H1 (cell line): Measurements from ENCODE around the gene LCNL1. TPM values are rescaled to one million over a fixed set of nuclear protein-coding genes. Genes with fewer than 3 reads are reported as not detected.
A peak's percentile ranks its signal among the peaks of the same experiment; 100 is the strongest.

Experiments
- CTCF ChIA-PET: fragments of 300-600 bp; sonication (Branson Sonifier 250); formaldehyde crosslinking; loops from one replicate; lab custom pipeline; 2021; ENCODE audit not compliant: partially characterized antibody; lab: Charles Lee
- POLR2A ChIA-PET: fragments of 300-600 bp; sonication (Branson Sonifier 250); formaldehyde crosslinking; loops from one replicate; lab custom pipeline; 2021; ENCODE audit warnings: inconsistent platforms; ENCODE audit not compliant: partially characterized antibody; lab: Charles Lee
- DNase-seq, 2 experiments: peaks; one replicate each; pipeline versions ENCODE4 v3.0.0 to v3.0.0-alpha.2; 2010 to 2022; ENCODE audit warnings: low spot score in 2 of 2, low read depth in 1 of 2, mixed read lengths in 1 of 2
- FAIRE-seq: peaks from 2 replicates; lab custom pipeline; 2011; peaks lifted over from hg19 to GRCh38; lab: Jason Lieb, UNC
- H2AFZ ChIP-seq: 2 replicates; pipeline ENCODE4 v1.8.1; 2012; ENCODE audit warnings: low read length, inconsistent platforms
- H2AK5ac ChIP-seq: 2 replicates; pipeline ENCODE4 v1.6.1; 2013; ENCODE audit warnings: low read depth, low read length
- H2BK120ac ChIP-seq: replicated peaks from 2 replicates; pipeline ENCODE3; 2013; ENCODE audit warnings: low read depth, low read length, inconsistent platforms
- H2BK12ac ChIP-seq: 2 replicates; pipeline ENCODE4 v1.6.1; 2013; ENCODE audit warnings: low read depth, low read length
- H2BK15ac ChIP-seq: 2 replicates; pipeline ENCODE4 v1.6.1; 2013; ENCODE audit warnings: low read length
- H2BK20ac ChIP-seq: 2 replicates; pipeline ENCODE4 v1.6.1; 2013; ENCODE audit warnings: low read length
- H2BK5ac ChIP-seq: 2 replicates; pipeline ENCODE4 v1.6.1; 2013; ENCODE audit warnings: low read depth, low read length
- H3K14ac ChIP-seq: 2 replicates; pipeline ENCODE4 v1.6.1; 2013; ENCODE audit warnings: inconsistent platforms; ENCODE audit not compliant: insufficient read length
- H3K18ac ChIP-seq: 2 replicates; pipeline ENCODE4 v1.6.1; 2013; ENCODE audit warnings: low read length; ENCODE audit errors: extremely low read depth
- H3K23ac ChIP-seq: 2 replicates; pipeline ENCODE4 v1.6.1; 2013; ENCODE audit warnings: inconsistent platforms; ENCODE audit not compliant: insufficient read length
- H3K23me2 ChIP-seq: 2 replicates; pipeline ENCODE4 v1.6.1; 2013; ENCODE audit warnings: low read depth, low read length
- H3K27ac ChIP-seq: 2 replicates; pipeline ENCODE4 v1.6.1; 2011; ENCODE audit warnings: low read depth, low read length, inconsistent platforms
- H3K27me3 ChIP-seq, 4 experiments: replicated peaks in 1 of 4; 1 replicate in 1 of 4; 2 replicates in 3 of 4; pipeline versions ENCODE4 v1.6.1 to v1.8.1; 2011 to 2013; ENCODE audit warnings: low read length in 3 of 4, mild to moderate bottlenecking in 3 of 4, inconsistent platforms in 2 of 4, mixed read lengths in 2 of 4, moderate library complexity in 1 of 4; ENCODE audit not compliant: control insufficient read depth in 3 of 4, insufficient read depth in 3 of 4; ENCODE audit errors: extremely low read depth in 1 of 4
- H3K36me3 ChIP-seq, 4 experiments: 2 replicates each; pipeline versions ENCODE4 v1.6.1 to v1.8.1; 2011 to 2013; ENCODE audit warnings: mild to moderate bottlenecking in 4 of 4, low read length in 3 of 4, moderate library complexity in 2 of 4, control low read depth in 1 of 4, inconsistent platforms in 1 of 4; ENCODE audit not compliant: insufficient read depth in 4 of 4, control insufficient read depth in 2 of 4
- H3K4ac ChIP-seq: replicated peaks from 2 replicates; pipeline ENCODE3; 2013; ENCODE audit warnings: low read length, low read depth, mixed read lengths, inconsistent platforms; ENCODE audit not compliant: insufficient read length
- H3K4me1 ChIP-seq, 4 experiments: replicated peaks in 1 of 4; 1 replicate in 1 of 4; 2 replicates in 3 of 4; pipeline versions ENCODE4 v1.6.1 to v1.8.1; 2011 to 2013; ENCODE audit warnings: low read length in 3 of 4, inconsistent platforms in 2 of 4, mixed read lengths in 1 of 4; ENCODE audit not compliant: insufficient read depth in 4 of 4, control insufficient read depth in 3 of 4
- H3K4me2 ChIP-seq, 2 experiments: 2 replicates each; pipeline versions ENCODE4 v1.6.1 to v1.8.1; 2011 to 2013; ENCODE audit warnings: low read depth in 2 of 2, low read length in 2 of 2, control low read depth in 1 of 2, inconsistent platforms in 1 of 2, mild to moderate bottlenecking in 1 of 2; ENCODE audit not compliant: insufficient read depth in 1 of 2
- H3K4me3 ChIP-seq, 4 experiments: fragments of 200-600, 300-600 bp in 1 of 4; sonication (generic), shearing (Covaris generic), sonication (Bioruptor Twin) in 1 of 4; 2 replicates each; pipeline versions ENCODE4 v1.5.1 to v1.8.1; 2011 to 2016; ENCODE audit warnings: low read length in 4 of 4, low read depth in 3 of 4, control low read depth in 2 of 4, inconsistent platforms in 2 of 4, mild to moderate bottlenecking in 2 of 4, mixed read lengths in 1 of 4, moderate library complexity in 1 of 4; ENCODE audit not compliant: insufficient read depth in 2 of 4; ENCODE audit errors: extremely low read depth in 1 of 4
- H3K56ac ChIP-seq: replicated peaks from 2 replicates; pipeline ENCODE3; 2013; ENCODE audit warnings: low read depth, mild to moderate bottlenecking, mixed read lengths, low read length, inconsistent platforms; ENCODE audit not compliant: insufficient read length
- H3K79me1 ChIP-seq: 2 replicates; pipeline ENCODE4 v1.6.1; 2013; ENCODE audit warnings: low read depth, low read length, control low read depth
- H3K79me2 ChIP-seq, 2 experiments: 2 replicates each; pipeline versions ENCODE4 v1.6.1 to v1.8.1; 2012 to 2013; ENCODE audit warnings: low read length in 2 of 2, mild to moderate bottlenecking in 2 of 2, inconsistent platforms in 1 of 2; ENCODE audit not compliant: insufficient read depth in 2 of 2, control insufficient read depth in 1 of 2
- H3K9ac ChIP-seq, 4 experiments: replicated peaks in 1 of 4; 1 replicate in 1 of 4; 2 replicates in 3 of 4; pipeline versions ENCODE4 v1.6.1 to v1.8.1; 2011 to 2013; ENCODE audit warnings: low read depth in 3 of 4, low read length in 3 of 4, control low read depth in 2 of 4, mild to moderate bottlenecking in 2 of 4, moderate library complexity in 2 of 4, inconsistent platforms in 1 of 4; ENCODE audit errors: extremely low read depth in 1 of 4
- H3K9me3 ChIP-seq, 2 experiments: 2 replicates each; pipeline versions ENCODE4 v1.6.1 to v1.8.1; 2012 to 2013; ENCODE audit warnings: mild to moderate bottlenecking in 2 of 2, moderate library complexity in 2 of 2, control low read depth in 1 of 2, inconsistent platforms in 1 of 2, low read depth in 1 of 2, low read length in 1 of 2, mixed read lengths in 1 of 2; ENCODE audit not compliant: insufficient read depth in 2 of 2
- H4K20me1 ChIP-seq, 2 experiments: replicated peaks in 1 of 2; 2 replicates each; pipeline versions ENCODE3 to v1.8.1; 2011 to 2013; ENCODE audit warnings: inconsistent platforms in 2 of 2, low read length in 2 of 2, mild to moderate bottlenecking in 1 of 2; ENCODE audit not compliant: insufficient read depth in 2 of 2, control insufficient read depth in 1 of 2
- H4K5ac ChIP-seq: 2 replicates; pipeline ENCODE4 v1.6.1; 2013; ENCODE audit warnings: low read length, low read depth, mixed read lengths, inconsistent platforms; ENCODE audit not compliant: insufficient read length
- H4K8ac ChIP-seq: 2 replicates; pipeline ENCODE4 v1.8.0; 2013; ENCODE audit warnings: mild to moderate bottlenecking, moderate library complexity, low read length, inconsistent platforms; ENCODE audit not compliant: insufficient read depth; ENCODE audit errors: extremely low read depth
- H4K91ac ChIP-seq: replicated peaks from 2 replicates; pipeline ENCODE3; 2013; ENCODE audit warnings: low read length, mixed read lengths, inconsistent platforms; ENCODE audit not compliant: insufficient read length
- ATF2 ChIP-seq: IDR thresholded peaks from 2 replicates; pipeline ENCODE4 v1.6.1; 2012; ENCODE audit warnings: low read length, inconsistent platforms
- BCL11A ChIP-seq, 2 experiments: IDR thresholded peaks; one replicate each; pipeline ENCODE4 v1.6.1; 2011; ENCODE audit warnings: low read depth in 2 of 2, low read length in 2 of 2, mild to moderate bottlenecking in 2 of 2
- EGR1 ChIP-seq: IDR thresholded peaks from 2 replicates; pipeline ENCODE4 v1.6.1; 2011; ENCODE audit warnings: low read depth, low read length, borderline replicate concordance
- MAX ChIP-seq: IDR thresholded peaks from 2 replicates; pipeline ENCODE4 v1.6.1; 2012; ENCODE audit warnings: inconsistent platforms
- RNF2 ChIP-seq: fragments of 200-900, 300-1000 bp; sonication (generic); IDR thresholded peaks from 2 replicates; pipeline ENCODE4 v1.7.1; 2016; ENCODE audit warnings: borderline replicate concordance, low read depth, mild to moderate bottlenecking, antibody characterized with exemption, low read length; ENCODE audit not compliant: poor library complexity, severe bottlenecking; ENCODE audit errors: missing control alignments
- SP1 ChIP-seq: IDR thresholded peaks from 2 replicates; pipeline ENCODE4 v1.6.1; 2011; ENCODE audit warnings: low read depth, low read length
- SP2 ChIP-seq: IDR thresholded peaks from 2 replicates; pipeline ENCODE4 v1.6.1; 2012; ENCODE audit warnings: mild to moderate bottlenecking, low read length, inconsistent platforms
- SRF ChIP-seq: IDR thresholded peaks from 2 replicates; pipeline ENCODE4 v1.6.1; 2011; ENCODE audit warnings: mild to moderate bottlenecking, low read depth, low read length, moderate library complexity
- TCF12 ChIP-seq: IDR thresholded peaks from 2 replicates; pipeline ENCODE4 v1.6.1; 2011; ENCODE audit warnings: low read depth, mild to moderate bottlenecking, low read length
- TEAD4 ChIP-seq: IDR thresholded peaks from 2 replicates; pipeline ENCODE4 v1.6.1; 2012; ENCODE audit warnings: low read depth, low read length, inconsistent platforms, mixed read lengths
- WGBS, 2 experiments: shearing (Covaris generic) in 1 of 2; methylation state at CpG; one replicate each; pipeline versions ENCODE4 v1.1.6 to v1.1.7; 2013 to 2015; ENCODE audit warnings: low lambda C conversion rate in 2 of 2, mixed read lengths in 2 of 2, inconsistent platforms in 1 of 2, low coverage in 1 of 2, missing lambda C conversion rate in 1 of 2; ENCODE audit not compliant: insufficient replicate concordance in 2 of 2, insufficient coverage in 1 of 2, insufficient read length in 1 of 2; ENCODE audit errors: extremely low coverage in 1 of 2, missing lambda C conversion rate in 1 of 2; 5-methylcytosine and 5-hydroxymethylcytosine counted together
- polyA plus RNA-seq, 7 experiments: library from polyadenylated mRNA; depleted of rRNA in 3 of 7; stranded (reverse) in 5 of 7; unstranded in 2 of 7; fragments of >200 nt in 5 of 7; fragments of 200-250 nt in 2 of 7; gene quantifications; 1 replicate in 5 of 7; 2 replicates in 1 of 7; 4 replicates in 1 of 7; pipeline versions ENCODE4 v1.2.1 to v1.2.3, GENCODE V29; 2011 to 2013; ENCODE audit warnings: missing spikeins in 2 of 7, mixed read lengths in 2 of 7
- total RNA-seq: library from RNA; stranded (reverse); fragmentation: NEBNext Ultra II Directional; extraction: Animal tissue kit (Norgen Biotek cat#: 25700); gene quantifications from 2 replicates; pipeline ENCODE4 v1.2.1, GENCODE V29; 2021

Gene LCNL1
- total and polyA plus RNA-seq, 2 of the 8 experiments (the other 6 are each of a cell fraction or from before 2014, with no cell fraction given): 0.11 TPM; not detected in 1

GRCh38 chr9:136994180-136994887, 11.5 kb downstream of the LCNL1 start:
- Histone ChIP-seq H3K27me3 (peaks cover 0 to 12% (median 10%) of the 10 kb centered on the region in 4 experiments; a peak in 3 of 7 replicates), H3K36me3 (peaks cover 0 to 2% (median 0%) of the 10 kb centered on the region in 4 experiments; a peak in 1 of 8 replicates), H3K4me2 (peak overlapping the region in 1 of 2 experiments; percentile 47; a peak in 1 of 4 replicates), H3K23me2 (peaks cover 17% of the 10 kb centered on the region), H2BK12ac (no peak overlapping the region), H2BK15ac (no peak overlapping the region), H3K9ac (no peak overlapping the region), H4K8ac (no peak overlapping the region), H3K18ac (no peak overlapping the region), H3K4me1 (peaks cover 0 to 20% (median 11%) of the 10 kb centered on the region in 4 experiments; a peak in 6 of 7 replicates), H3K79me2 (no peaks in the 10 kb centered on the region), H3K14ac (no peak overlapping the region), H4K91ac (no peak overlapping the region), H2BK5ac (no peak overlapping the region), H3K9me3 (peaks cover 6% of the 10 kb centered on the region in 2 experiments; a peak in 2 of 4 replicates), H3K27ac (no peak overlapping the region), H3K4ac (no peak overlapping the region), H2AFZ (no peak overlapping the region), H3K56ac (no peak overlapping the region), H4K20me1 (peaks cover 0 to 2% of the 10 kb centered on the region in 2 experiments), H3K23ac (no peak overlapping the region), H3K79me1 (no peaks in the 10 kb centered on the region), H2BK120ac (no peak overlapping the region), H3K4me3 (no peak overlapping the region), H2AK5ac (no peak overlapping the region), H2BK20ac (no peak overlapping the region), H4K5ac (no peak overlapping the region)
- CTCF ChIA-PET: interaction anchor here (1.1 to 6.3 kb wide), 6 partner anchors 18 to 73 kb away, joined by 3 to 31 read pairs (median 8); partner anchors contain the start of gene PTGDS
- WGBS, 2 experiments: 89% methylated on average over 31 of the region's 54 CpGs; no CpG with 5 or more reads in 1 of the 2 experiments
- FAIRE-seq (no peak), DNase-seq (no peak)
- no peak for TF ChIP-seq SRF
- no peak for TF ChIP-seq BCL11A (IDR thresholded peaks at IDR 0.05; ENCODE audit: low read depth in 2 of 2, low read length in 2 of 2)
- no peak for TF ChIP-seq EGR1
- TF ChIP-seq SP1: no peak
- no peak for TF ChIP-seq MAX
- no peak for TF ChIP-seq TEAD4
- no peak for TF ChIP-seq TCF12
- TF ChIP-seq ATF2: no peak
- TF ChIP-seq RNF2: no peak
- TF ChIP-seq SP2: no peak
- POLR2A ChIA-PET: interaction anchor here (0.6 kb wide), 1 partner anchor 14 kb away, joined by 3 read pairs; no protein-coding TSS in a partner anchor
